SK-N-SH (cell line): ENCODE measurements around the gene TUBA4B. TPM values are rescaled to one million over a fixed set of nuclear protein-coding genes. Genes with fewer than 3 reads are reported as not detected.
A peak's percentile ranks its signal among the peaks of the same experiment; 100 is the strongest.

Experiments
- CTCF ChIA-PET: fragments of 300-600, 350-600 bp; formaldehyde crosslinking; extraction: SDS; loops from one replicate; lab custom pipeline; 2021; lab: Yijun Ruan, JAX
- POLR2A ChIA-PET: fragments of 350-600 bp; sonication (Branson Sonifier 250); formaldehyde crosslinking; extraction: SDS; loops from one replicate; lab custom pipeline; 2020; ENCODE audit warnings: antibody characterized with exemption, inconsistent platforms; lab: Yijun Ruan, JAX
- DNase-seq: peaks from one replicate; pipeline ENCODE4 v3.0.0; 2012
- H2AFZ ChIP-seq: fragments of 200-600 bp; sonication (generic); 2 replicates; pipeline ENCODE4 v1.8.1; 2016; ENCODE audit warnings: antibody characterized with exemption, mild to moderate bottlenecking, low read depth
- H3F3A ChIP-seq: fragments of 200-600 bp; sonication (generic); replicated peaks from 2 replicates; pipeline ENCODE3; 2016; ENCODE audit warnings: antibody characterized with exemption, mild to moderate bottlenecking; ENCODE audit not compliant: insufficient read depth
- H3K27ac ChIP-seq, 2 experiments: fragments of 200-500 bp in 1 of 2; fragments of 200-600 bp in 1 of 2; sonication (Bioruptor generic) in 1 of 2; sonication (generic), shearing (Covaris generic) in 1 of 2; 2 replicates each; pipeline versions ENCODE4 v1.5.1 to v1.6.1; 2014 to 2016; ENCODE audit warnings: low read depth in 2 of 2, inconsistent platforms in 1 of 2, low read length in 1 of 2, mild to moderate bottlenecking in 1 of 2, mixed read lengths in 1 of 2
- H3K27me3 ChIP-seq: fragments of 200-600 bp; sonication (generic), shearing (Covaris generic); 2 replicates; pipeline ENCODE4 v1.6.1; 2016; ENCODE audit warnings: mixed run types; ENCODE audit not compliant: insufficient read depth
- H3K36me3 ChIP-seq, 2 experiments: fragments of 200-500 bp in 1 of 2; fragments of 200-600 bp in 1 of 2; sonication (Bioruptor generic) in 1 of 2; sonication (generic) in 1 of 2; replicated peaks in 1 of 2; 2 replicates each; pipeline versions ENCODE3 to v1.5.1; 2014 to 2016; ENCODE audit warnings: low read length in 1 of 2, mild to moderate bottlenecking in 1 of 2; ENCODE audit not compliant: insufficient read depth in 2 of 2, control insufficient read depth in 1 of 2
- H3K4me1 ChIP-seq, 2 experiments: fragments of 200-500 bp in 1 of 2; fragments of 200-600 bp in 1 of 2; sonication (Bioruptor generic) in 1 of 2; sonication (generic), shearing (Covaris generic) in 1 of 2; 2 replicates each; pipeline versions ENCODE4 v1.5.1 to v1.6.1; 2014 to 2016; ENCODE audit warnings: low read depth in 1 of 2, low read length in 1 of 2, mixed run types in 1 of 2; ENCODE audit not compliant: insufficient read depth in 2 of 2, control insufficient read depth in 1 of 2
- H3K4me2 ChIP-seq: fragments of 200-600 bp; sonication (generic), shearing (Covaris generic); 2 replicates; pipeline ENCODE4 v1.6.1; 2017; ENCODE audit warnings: mixed run types
- H3K4me3 ChIP-seq, 2 experiments: fragments of 200-500 bp in 1 of 2; fragments of 200-600 bp in 1 of 2; sonication (Bioruptor generic) in 1 of 2; sonication (generic), shearing (Covaris generic) in 1 of 2; 2 replicates each; pipeline versions ENCODE4 v1.5.1 to v1.8.1; 2014 to 2016; ENCODE audit warnings: low read depth in 2 of 2, inconsistent platforms in 1 of 2, low read length in 1 of 2, mild to moderate bottlenecking in 1 of 2, mixed read lengths in 1 of 2, moderate library complexity in 1 of 2
- H3K79me2 ChIP-seq: fragments of 200-600 bp; sonication (generic); 2 replicates; pipeline ENCODE4 v1.8.1; 2017; ENCODE audit warnings: mild to moderate bottlenecking; ENCODE audit not compliant: insufficient read depth
- H3K9ac ChIP-seq: fragments of 200-600 bp; sonication (generic); 2 replicates; pipeline ENCODE4 v1.6.1; 2017; ENCODE audit warnings: mixed run types
- H3K9me2 ChIP-seq: fragments of 200-600 bp; sonication (generic); 2 replicates; pipeline ENCODE4 v1.6.1; 2017; ENCODE audit warnings: mixed run types
- H3K9me3 ChIP-seq: fragments of 200-600 bp; sonication (generic); 2 replicates; pipeline ENCODE4 v1.6.1; 2017; ENCODE audit warnings: mixed run types, mild to moderate bottlenecking, moderate library complexity
- H4K20me1 ChIP-seq: fragments of 200-600 bp; sonication (generic); 2 replicates; pipeline ENCODE4 v1.6.1; 2017; ENCODE audit warnings: mild to moderate bottlenecking, mixed run types; ENCODE audit not compliant: insufficient read depth
- CHD2 ChIP-seq: fragments of 150-350 bp; IDR thresholded peaks from 2 replicates; pipeline ENCODE4 v1.6.1; 2018; ENCODE audit warnings: low read length; ENCODE audit not compliant: partially characterized antibody
- ELF1 ChIP-seq: IDR thresholded peaks from 2 replicates; pipeline ENCODE4 v1.4.0; 2012
- EP300 ChIP-seq, 2 experiments: IDR thresholded peaks; 2 replicates each; pipeline versions ENCODE4 v1.4.0 to v1.6.1; 2012; ENCODE audit warnings: borderline replicate concordance in 1 of 2, low read depth in 1 of 2, low read length in 1 of 2
- FOXM1 ChIP-seq: IDR thresholded peaks from 2 replicates; pipeline ENCODE4 v1.4.0; 2012; ENCODE audit warnings: low read depth, mild to moderate bottlenecking
- JUND ChIP-seq: IDR thresholded peaks from 2 replicates; pipeline ENCODE4 v1.4.0; 2012
- MXI1 ChIP-seq: IDR thresholded peaks from 2 replicates; pipeline ENCODE4 v1.6.1; 2012; ENCODE audit warnings: mild to moderate bottlenecking, low read depth, low read length, improper control_type of control experiment
- NFIC ChIP-seq: IDR thresholded peaks from 2 replicates; pipeline ENCODE4 v1.4.0; 2012; ENCODE audit warnings: borderline replicate concordance
- RAD21 ChIP-seq: IDR thresholded peaks from 2 replicates; pipeline ENCODE4 v1.6.1; 2012; ENCODE audit warnings: mild to moderate bottlenecking, low read length
- RFX5 ChIP-seq: IDR thresholded peaks from 2 replicates; pipeline ENCODE4 v1.6.1; 2012; ENCODE audit warnings: mild to moderate bottlenecking, improper control_type of control experiment, low read length
- SMC3 ChIP-seq: IDR thresholded peaks from 2 replicates; pipeline ENCODE4 v1.6.1; 2012; ENCODE audit warnings: low read depth, low read length, improper control_type of control experiment
- TAF1 ChIP-seq: IDR thresholded peaks from 2 replicates; pipeline ENCODE4 v1.6.1; 2012; ENCODE audit warnings: low read depth, mild to moderate bottlenecking, low read length, moderate library complexity, borderline replicate concordance
- WGBS: methylation state at CpG from one replicate; pipeline ENCODE4 v1.1.6; 2017; ENCODE audit warnings: low lambda C conversion rate; 5-methylcytosine and 5-hydroxymethylcytosine counted together
- polyA plus RNA-seq, 3 experiments: library from polyadenylated mRNA; depleted of rRNA; stranded (reverse); fragments of >200 nt; gene quantifications; 2 replicates each; pipeline ENCODE4 v1.2.3, GENCODE V29; 2012
- TF ChIP-seq, protein P1 (sequence below): IDR thresholded peaks from 2 replicates; pipeline ENCODE4 v1.6.1; 2012; ENCODE audit warnings: mild to moderate bottlenecking, low read depth, low read length, moderate library complexity
- TF ChIP-seq, protein P2 (sequence below): IDR thresholded peaks from 2 replicates; pipeline ENCODE4 v1.4.0; 2012; ENCODE audit warnings: low read depth, borderline replicate concordance
- TF ChIP-seq, protein P3 (sequence below): IDR thresholded peaks from 2 replicates; pipeline ENCODE4; 2012
- TF ChIP-seq, protein P4 (sequence below): fragments of 200-600 bp; sonication (generic); IDR thresholded peaks from 2 replicates; pipeline ENCODE4 v1.6.1; 2017; ENCODE audit warnings: antibody characterized with exemption, mild to moderate bottlenecking, moderate library complexity

Gene TUBA4B
- polyA plus RNA-seq, 1 of the 3 experiments (the other 2 are of a cell fraction) = 0.03 TPM

DNA sequence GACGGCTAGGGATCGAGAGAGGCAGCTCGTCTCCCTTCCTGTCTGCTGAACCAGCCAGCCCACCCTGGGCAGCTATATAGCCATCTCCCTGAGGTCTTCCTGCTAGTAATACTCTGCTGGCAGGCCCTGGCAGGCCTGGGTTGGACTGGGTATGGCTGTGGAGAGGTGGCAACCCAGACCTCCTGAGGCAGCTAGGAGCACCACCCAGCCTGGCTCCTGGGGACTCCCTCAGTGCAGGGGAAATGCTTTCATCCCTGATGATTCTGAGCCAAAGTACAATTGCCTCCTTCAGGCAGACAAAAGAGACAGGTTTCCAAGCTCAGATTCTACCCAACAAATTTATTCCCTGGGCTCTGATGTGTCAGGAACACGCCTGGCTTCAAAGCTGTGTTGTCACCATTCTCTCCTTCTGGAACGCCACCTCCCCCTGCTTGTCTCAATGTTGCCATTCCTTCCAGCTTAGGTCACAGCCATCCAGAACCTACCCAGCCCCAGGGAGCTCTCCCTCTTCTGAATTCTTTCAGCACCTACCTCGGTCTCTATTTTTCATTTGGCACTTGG lies 21.4 kb downstream of the TUBA4B start:
- H3K4me2 ChIP-seq = peak overlapping the region; percentile 49
- no peaks in the 10 kb centered on the region for H3K36me3 ChIP-seq
- H3F3A ChIP-seq = peaks cover 18% of the 10 kb centered on the region
- ChIA-PET POLR2A (interaction anchor here (0.6 to 1.0 kb wide), 2 partner anchors 56 to 190 kb away, joined by 3 to 4 read pairs; no protein-coding TSS in a partner anchor), CTCF (interaction anchor here (0.9 to 15.4 kb wide), 4 partner anchors 18 to 170 kb away, joined by 3 to 312 read pairs (median 6); no protein-coding TSS in a partner anchor)
- peak overlapping the region in 1 of 2 experiments; percentile 59; a peak in 2 of 4 replicates for H3K27ac ChIP-seq
- peaks cover 21 to 26% of the 10 kb centered on the region in 2 experiments for H3K4me1 ChIP-seq
- 0 out of 4 replicates have a peak overlapping the region, but pooled peaks of 1 of the 2 experiments have one; percentile 1 for H3K4me3 ChIP-seq
- no peaks in the 10 kb centered on the region for H3K9me2 ChIP-seq
- H3K27me3 ChIP-seq = no peaks in the 10 kb centered on the region
- no peaks in the 10 kb centered on the region for H4K20me1 ChIP-seq
- peak overlapping the region; percentile 55; the same call in 1 of the 2 replicates for H2AFZ ChIP-seq
- TF ChIP-seq SMC3 = no peak
- no peak for TF ChIP-seq NFIC
- peak; percentile 30; the same call in 1 of the 2 replicates for TF ChIP-seq JUND
- no peak for TF ChIP-seq FOXM1
- TF ChIP-seq, protein P1, sequence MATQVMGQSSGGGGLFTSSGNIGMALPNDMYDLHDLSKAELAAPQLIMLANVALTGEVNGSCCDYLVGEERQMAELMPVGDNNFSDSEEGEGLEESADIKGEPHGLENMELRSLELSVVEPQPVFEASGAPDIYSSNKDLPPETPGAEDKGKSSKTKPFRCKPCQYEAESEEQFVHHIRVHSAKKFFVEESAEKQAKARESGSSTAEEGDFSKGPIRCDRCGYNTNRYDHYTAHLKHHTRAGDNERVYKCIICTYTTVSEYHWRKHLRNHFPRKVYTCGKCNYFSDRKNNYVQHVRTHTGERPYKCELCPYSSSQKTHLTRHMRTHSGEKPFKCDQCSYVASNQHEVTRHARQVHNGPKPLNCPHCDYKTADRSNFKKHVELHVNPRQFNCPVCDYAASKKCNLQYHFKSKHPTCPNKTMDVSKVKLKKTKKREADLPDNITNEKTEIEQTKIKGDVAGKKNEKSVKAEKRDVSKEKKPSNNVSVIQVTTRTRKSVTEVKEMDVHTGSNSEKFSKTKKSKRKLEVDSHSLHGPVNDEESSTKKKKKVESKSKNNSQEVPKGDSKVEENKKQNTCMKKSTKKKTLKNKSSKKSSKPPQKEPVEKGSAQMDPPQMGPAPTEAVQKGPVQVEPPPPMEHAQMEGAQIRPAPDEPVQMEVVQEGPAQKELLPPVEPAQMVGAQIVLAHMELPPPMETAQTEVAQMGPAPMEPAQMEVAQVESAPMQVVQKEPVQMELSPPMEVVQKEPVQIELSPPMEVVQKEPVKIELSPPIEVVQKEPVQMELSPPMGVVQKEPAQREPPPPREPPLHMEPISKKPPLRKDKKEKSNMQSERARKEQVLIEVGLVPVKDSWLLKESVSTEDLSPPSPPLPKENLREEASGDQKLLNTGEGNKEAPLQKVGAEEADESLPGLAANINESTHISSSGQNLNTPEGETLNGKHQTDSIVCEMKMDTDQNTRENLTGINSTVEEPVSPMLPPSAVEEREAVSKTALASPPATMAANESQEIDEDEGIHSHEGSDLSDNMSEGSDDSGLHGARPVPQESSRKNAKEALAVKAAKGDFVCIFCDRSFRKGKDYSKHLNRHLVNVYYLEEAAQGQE = no peak
- WGBS = 51% methylated on average over 6 of the region's 6 CpGs
- no peaks in the 10 kb centered on the region for H3K9me3 ChIP-seq
- H3K9ac ChIP-seq = peak overlapping the region; percentile 52; the same call in 1 of the 2 replicates
- H3K79me2 ChIP-seq = no peaks in the 10 kb centered on the region
- no peak for DNase-seq

DNA sequence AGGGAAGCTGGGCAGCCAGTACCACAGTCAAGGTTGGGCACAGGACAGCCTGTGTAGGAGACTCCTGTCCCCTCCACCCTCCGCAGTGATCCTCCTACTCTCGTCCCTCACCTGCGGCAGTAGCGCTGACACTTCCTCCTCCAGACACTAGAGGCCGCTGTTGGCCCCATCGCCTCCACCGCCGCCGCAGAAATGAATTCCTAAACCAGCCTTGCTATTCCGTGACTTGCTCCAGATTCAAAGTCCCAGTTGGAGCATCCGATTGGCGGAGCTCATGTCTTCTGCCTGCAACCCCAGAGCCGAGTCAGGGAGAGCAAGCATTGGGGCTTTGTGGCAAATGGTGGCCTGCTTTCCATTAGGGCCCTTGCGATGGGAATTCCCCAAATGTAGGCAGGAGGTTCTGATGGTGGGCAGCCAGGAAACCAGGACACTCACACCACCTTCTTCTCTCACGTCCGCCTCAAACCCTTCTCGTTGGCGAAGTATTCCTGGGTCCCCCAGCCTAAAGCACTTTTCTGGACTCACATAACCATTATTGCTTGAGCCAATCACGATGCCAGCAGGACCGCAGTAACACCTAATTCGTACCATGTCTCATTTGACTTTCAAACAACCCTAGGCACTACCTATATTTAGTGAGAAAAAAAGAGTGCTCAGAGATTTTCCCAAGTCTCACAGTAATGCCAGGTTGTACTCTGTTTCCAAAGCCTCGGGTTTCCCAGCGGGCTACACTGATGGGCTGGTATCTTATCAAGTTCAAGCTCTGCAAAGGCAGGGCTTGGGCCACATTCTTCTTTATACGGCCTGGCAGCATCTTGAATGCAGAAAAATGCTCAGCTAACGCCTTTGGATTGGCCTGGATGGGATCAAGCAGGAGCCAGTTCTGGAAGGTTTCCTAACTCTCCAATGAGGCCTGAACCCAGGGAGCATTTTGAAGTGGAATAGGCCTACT lies 24.9 kb downstream of the TUBA4B start:
- 43% methylated on average over 22 of the region's 25 CpGs for WGBS
- Histone ChIP-seq H2AFZ (peak overlapping the region; percentile 80; the same call in 1 of the 2 replicates), H3K36me3 (peaks cover 14 to 20% of the 10 kb centered on the region in 2 experiments), H3K4me2 (peak overlapping the region; percentile 95), H3K27ac (peak overlapping the region; percentile 88 to 91; a peak in 3 of 4 replicates), H3K4me1 (peaks cover 24 to 27% of the 10 kb centered on the region in 2 experiments), H3K27me3 (no peaks in the 10 kb centered on the region), H3K79me2 (peaks cover 9% of the 10 kb centered on the region; the same call in 1 of the 2 replicates), H3K9ac (peak overlapping the region; percentile 87), H3F3A (peaks cover 18% of the 10 kb centered on the region), H4K20me1 (no peaks in the 10 kb centered on the region), H3K4me3 (peak overlapping the region in 1 of 2 experiments; percentile 21; a peak in 3 of 4 replicates), H3K9me3 (no peaks in the 10 kb centered on the region), H3K9me2 (no peaks in the 10 kb centered on the region)
- peak; percentile 81 for DNase-seq
- POLR2A ChIA-PET = interaction anchor here (1.0 to 1.6 kb wide), 7 partner anchors 8 to 111 kb away, joined by 3 to 6 read pairs (median 5); partner anchors contain the start of genes ABCB6, CNPPD1, GLB1L and STK16
- CTCF ChIA-PET = interaction anchor here (0.5 to 15.4 kb wide), 45 partner anchors 9 to 390 kb away, joined by 3 to 312 read pairs (median 5); partner anchors contain the start of genes ABCB6, ANKZF1, CHPF and GLB1L
- peak; percentile 57 for TF ChIP-seq SMC3
- TF ChIP-seq ELF1 = no peak
- 0 out of 2 replicates have a peak, but pooled peaks have one; percentile 7 for TF ChIP-seq TAF1
- TF ChIP-seq RFX5 = no peak
- no peak for TF ChIP-seq EP300 (IDR thresholded peaks at IDR 0.05; ENCODE audit: borderline replicate concordance in 1 of 2, low read depth in 1 of 2, low read length in 1 of 2)
- TF ChIP-seq CHD2 = peak; percentile 19
- TF ChIP-seq, protein P2, sequence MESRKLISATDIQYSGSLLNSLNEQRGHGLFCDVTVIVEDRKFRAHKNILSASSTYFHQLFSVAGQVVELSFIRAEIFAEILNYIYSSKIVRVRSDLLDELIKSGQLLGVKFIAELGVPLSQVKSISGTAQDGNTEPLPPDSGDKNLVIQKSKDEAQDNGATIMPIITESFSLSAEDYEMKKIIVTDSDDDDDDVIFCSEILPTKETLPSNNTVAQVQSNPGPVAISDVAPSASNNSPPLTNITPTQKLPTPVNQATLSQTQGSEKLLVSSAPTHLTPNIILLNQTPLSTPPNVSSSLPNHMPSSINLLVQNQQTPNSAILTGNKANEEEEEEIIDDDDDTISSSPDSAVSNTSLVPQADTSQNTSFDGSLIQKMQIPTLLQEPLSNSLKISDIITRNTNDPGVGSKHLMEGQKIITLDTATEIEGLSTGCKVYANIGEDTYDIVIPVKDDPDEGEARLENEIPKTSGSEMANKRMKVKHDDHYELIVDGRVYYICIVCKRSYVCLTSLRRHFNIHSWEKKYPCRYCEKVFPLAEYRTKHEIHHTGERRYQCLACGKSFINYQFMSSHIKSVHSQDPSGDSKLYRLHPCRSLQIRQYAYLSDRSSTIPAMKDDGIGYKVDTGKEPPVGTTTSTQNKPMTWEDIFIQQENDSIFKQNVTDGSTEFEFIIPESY = no peak
- TF ChIP-seq, protein P3, sequence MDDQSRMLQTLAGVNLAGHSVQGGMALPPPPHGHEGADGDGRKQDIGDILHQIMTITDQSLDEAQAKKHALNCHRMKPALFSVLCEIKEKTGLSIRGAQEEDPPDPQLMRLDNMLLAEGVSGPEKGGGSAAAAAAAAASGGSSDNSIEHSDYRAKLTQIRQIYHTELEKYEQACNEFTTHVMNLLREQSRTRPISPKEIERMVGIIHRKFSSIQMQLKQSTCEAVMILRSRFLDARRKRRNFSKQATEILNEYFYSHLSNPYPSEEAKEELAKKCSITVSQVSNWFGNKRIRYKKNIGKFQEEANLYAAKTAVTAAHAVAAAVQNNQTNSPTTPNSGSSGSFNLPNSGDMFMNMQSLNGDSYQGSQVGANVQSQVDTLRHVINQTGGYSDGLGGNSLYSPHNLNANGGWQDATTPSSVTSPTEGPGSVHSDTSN = no peak
- TF ChIP-seq RAD21 = peak; percentile 73
- peak; percentile 20; the same call in 1 of the 2 replicates for TF ChIP-seq MXI1
- TF ChIP-seq, protein P4, sequence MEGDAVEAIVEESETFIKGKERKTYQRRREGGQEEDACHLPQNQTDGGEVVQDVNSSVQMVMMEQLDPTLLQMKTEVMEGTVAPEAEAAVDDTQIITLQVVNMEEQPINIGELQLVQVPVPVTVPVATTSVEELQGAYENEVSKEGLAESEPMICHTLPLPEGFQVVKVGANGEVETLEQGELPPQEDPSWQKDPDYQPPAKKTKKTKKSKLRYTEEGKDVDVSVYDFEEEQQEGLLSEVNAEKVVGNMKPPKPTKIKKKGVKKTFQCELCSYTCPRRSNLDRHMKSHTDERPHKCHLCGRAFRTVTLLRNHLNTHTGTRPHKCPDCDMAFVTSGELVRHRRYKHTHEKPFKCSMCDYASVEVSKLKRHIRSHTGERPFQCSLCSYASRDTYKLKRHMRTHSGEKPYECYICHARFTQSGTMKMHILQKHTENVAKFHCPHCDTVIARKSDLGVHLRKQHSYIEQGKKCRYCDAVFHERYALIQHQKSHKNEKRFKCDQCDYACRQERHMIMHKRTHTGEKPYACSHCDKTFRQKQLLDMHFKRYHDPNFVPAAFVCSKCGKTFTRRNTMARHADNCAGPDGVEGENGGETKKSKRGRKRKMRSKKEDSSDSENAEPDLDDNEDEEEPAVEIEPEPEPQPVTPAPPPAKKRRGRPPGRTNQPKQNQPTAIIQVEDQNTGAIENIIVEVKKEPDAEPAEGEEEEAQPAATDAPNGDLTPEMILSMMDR = peak; percentile 94
